ENCODE results near the gene CCNG1. TPM values are rescaled to one million over a fixed set of nuclear protein-coding genes. Genes with fewer than 3 reads are reported as not detected.
A peak's percentile ranks its signal among the peaks of the same experiment; 100 is the strongest.
"Not testable (repeated sequence)": the region's sequence is repeated elsewhere in the genome, so short reads cannot be mapped to it uniquely, and the experiment has no call there.

Gene CCNG1
- 100 to 1,000 TPM; 126 to 304 (median 264) TPM for polyA plus RNA-seq
- long read RNA-seq, donor 1, transcript CCNG1-202 (8 exons, 2,366 nt) = minor isoform, 16 of 418 reads
- long read RNA-seq, donor 1, transcript CCNG1-201 (7 exons, 2,458 nt) = major isoform, 121 of 418 reads
- long read RNA-seq, donor 1, partial matches to known transcripts = 256 of 418 reads
- long read RNA-seq, donor 1, other reads (novel, unspliced or antisense) = 19 of 418 reads
- long read RNA-seq, donor 2, transcript CCNG1-202 (8 exons, 2,366 nt) = minor isoform, 5 of 46 reads
- long read RNA-seq, donor 2, transcript CCNG1-201 (7 exons, 2,458 nt) = major isoform, 22 of 46 reads
- long read RNA-seq, donor 2, partial matches to known transcripts = 12 of 46 reads
- long read RNA-seq, donor 2, other reads (novel, unspliced or antisense) = 5 of 46 reads
- long read RNA-seq, donor 3, transcript CCNG1-202 (8 exons, 2,366 nt) = minor isoform, 5 of 108 reads
- long read RNA-seq, donor 3, transcript CCNG1-201 (7 exons, 2,458 nt) = major isoform, 26 of 108 reads
- long read RNA-seq, donor 3, partial matches to known transcripts = 71 of 108 reads
- long read RNA-seq, donor 3, other reads (novel, unspliced or antisense) = 0 of 108 reads
- long read RNA-seq, donor 4 = 0 reads
- long read RNA-seq, donor 5, transcript CCNG1-201 (7 exons, 2,458 nt) = major isoform, 10 of 30 reads
- long read RNA-seq, donor 5, partial matches to known transcripts = 18 of 30 reads
- long read RNA-seq, donor 5, other reads (novel, unspliced or antisense) = 0 of 30 reads
- long read RNA-seq, donor 6, transcript CCNG1-201 (7 exons, 2,458 nt) = major isoform, 49 of 142 reads
- long read RNA-seq, donor 6, transcript CCNG1-202 (8 exons, 2,366 nt) = minor isoform, 9 of 142 reads
- long read RNA-seq, donor 6, partial matches to known transcripts = 25 of 142 reads
- long read RNA-seq, donor 6, other reads (novel, unspliced or antisense) = 55 of 142 reads
- long read RNA-seq, donor 7, transcript CCNG1-201 (7 exons, 2,458 nt) = major isoform, 41 of 81 reads
- long read RNA-seq, donor 7, transcript CCNG1-202 (8 exons, 2,366 nt) = minor isoform, 7 of 81 reads
- long read RNA-seq, donor 7, partial matches to known transcripts = 31 of 81 reads
- long read RNA-seq, donor 7, other reads (novel, unspliced or antisense) = 0 of 81 reads
- long read RNA-seq, donor 8, partial matches to known transcripts = 0 of 5 reads
- long read RNA-seq, donor 8, other reads (novel, unspliced or antisense) = 0 of 5 reads
- long read RNA-seq, donor 9, transcript CCNG1-201 (7 exons, 2,458 nt) = major isoform, 11 of 21 reads
- long read RNA-seq, donor 9, partial matches to known transcripts = 8 of 21 reads
- long read RNA-seq, donor 9, other reads (novel, unspliced or antisense) = 0 of 21 reads
- long read RNA-seq, donor 10, transcript CCNG1-202 (8 exons, 2,366 nt) = minor isoform, 8 of 80 reads
- long read RNA-seq, donor 10, transcript CCNG1-201 (7 exons, 2,458 nt) = major isoform, 44 of 80 reads
- long read RNA-seq, donor 10, partial matches to known transcripts = 26 of 80 reads
- long read RNA-seq, donor 10, other reads (novel, unspliced or antisense) = 0 of 80 reads

- peaks cover 0 to 13% (median 0%) of the 10 kb centered on the region in 3 donors for H3K4me1 ChIP-seq (ENCODE audit: control insufficient read depth in 3 of 3, insufficient read depth in 2 of 3, low read depth in 1 of 3, low read length in 2 of 3)
- 0 to 1% (median 0%) methylated on average over 50 to 51 of the region's 51 CpGs for WGBS, 3 donors
These were observed at the start of gene CCNG1 for GRCh38 chr5:163437309-163438182. Gene CCNG1 (plus strand): TSS chr5:163437595. CDS start chr5:163439257, 1,662 bp downstream.

GRCh38 chr5:163395792-163396191, 41.6 kb upstream of the CCNG1 start:
- Histone ChIP-seq H3K4me1 (ENCODE audit: control insufficient read depth in 3 of 3, insufficient read depth in 2 of 3, low read depth in 1 of 3, low read length in 2 of 3) (peaks cover 0 to 5% (median 0%) of the 10 kb centered on the region in 3 donors), H3K36me3 (ENCODE audit: control insufficient read depth in 3 of 3, insufficient read depth in 2 of 3, low read depth in 1 of 3, low read length in 3 of 3) (no peaks in the 10 kb centered on the region), H3K27me3 (ENCODE audit: control insufficient read depth in 3 of 3, insufficient read depth in 3 of 3, low read length in 3 of 3) (no peaks in the 10 kb centered on the region), H3K4me3 (ENCODE audit: low read depth in 1 of 3, low read length in 3 of 3) (no peak overlapping the region), H3K27ac (ENCODE audit: low read depth in 1 of 3, low read length in 2 of 3) (no peak overlapping the region), H3K9me3 (ENCODE audit: control insufficient read depth in 2 of 2, insufficient read depth in 1 of 2, low read depth in 1 of 2, low read length in 1 of 2) (no peaks in the 10 kb centered on the region)
- DNase-seq = no peak
- FAIRE-seq = no peak
- 97 to 100% (median 97%) methylated on average over 2 of the region's 2 CpGs for whole genome bisulfite sequencing, 3 donors

More at GRCh38 chr5:163437309-163438182, at the start of gene CCNG1:
- Histone ChIP-seq H3K27ac (ENCODE audit: low read depth in 1 of 3, low read length in 2 of 3) (peak within 1 kb of the TSS; percentile 75 to 94 (median 91)), H3K36me3 (ENCODE audit: control insufficient read depth in 3 of 3, insufficient read depth in 2 of 3, low read depth in 1 of 3, low read length in 3 of 3) (peaks cover 0 to 6% (median 0%) of the 10 kb centered on the region in 3 donors), H3K27me3 (ENCODE audit: control insufficient read depth in 3 of 3, insufficient read depth in 3 of 3, low read length in 3 of 3) (no peaks in the 10 kb centered on the region), H3K4me3 (ENCODE audit: low read depth in 1 of 3, low read length in 3 of 3) (peak within 1 kb of the TSS; percentile 59 to 90 (median 61)), H3K9me3 (ENCODE audit: control insufficient read depth in 2 of 2, insufficient read depth in 1 of 2, low read depth in 1 of 2, low read length in 1 of 2) (no peaks in the 10 kb centered on the region)
- peak; percentile 97 to 98 for DNase-seq
- no peak for FAIRE-seq

- H3K27ac ChIP-seq (ENCODE audit: low read depth in 1 of 3, low read length in 2 of 3) = peak overlapping the region in 1 of 3 donors; percentile 46
- WGBS, 3 donors = 71 to 79% (median 74%) methylated on average over 9 of the region's 9 CpGs
- not testable (repeated sequence) for FAIRE-seq; H3K4me1 ChIP-seq (ENCODE audit: control insufficient read depth in 3 of 3, insufficient read depth in 2 of 3, low read depth in 1 of 3, low read length in 2 of 3); DNase-seq; H3K27me3 ChIP-seq (ENCODE audit: control insufficient read depth in 3 of 3, insufficient read depth in 3 of 3, low read length in 3 of 3); H3K36me3 ChIP-seq (ENCODE audit: control insufficient read depth in 3 of 3, insufficient read depth in 2 of 3, low read depth in 1 of 3, low read length in 3 of 3); H3K9me3 ChIP-seq (ENCODE audit: control insufficient read depth in 2 of 2, insufficient read depth in 1 of 2, low read depth in 1 of 2, low read length in 1 of 2); H3K4me3 ChIP-seq (ENCODE audit: low read depth in 1 of 3, low read length in 3 of 3)
These were observed 40.5 kb upstream of the CCNG1 start for GRCh38 chr5:163396818-163397340.

- Histone ChIP-seq H3K27ac (ENCODE audit: low read depth in 1 of 3, low read length in 2 of 3) (peak overlapping the region in 1 of 3 donors; percentile 46), H3K9me3 (ENCODE audit: control insufficient read depth in 2 of 2, insufficient read depth in 1 of 2, low read depth in 1 of 2, low read length in 1 of 2) (no peaks in the 10 kb centered on the region), H3K4me3 (ENCODE audit: low read depth in 1 of 3, low read length in 3 of 3) (no peak overlapping the region), H3K4me1 (ENCODE audit: control insufficient read depth in 3 of 3, insufficient read depth in 2 of 3, low read depth in 1 of 3, low read length in 2 of 3) (peaks cover 0 to 5% (median 0%) of the 10 kb centered on the region in 3 donors), H3K36me3 (ENCODE audit: control insufficient read depth in 3 of 3, insufficient read depth in 2 of 3, low read depth in 1 of 3, low read length in 3 of 3) (no peaks in the 10 kb centered on the region), H3K27me3 (ENCODE audit: control insufficient read depth in 3 of 3, insufficient read depth in 3 of 3, low read length in 3 of 3) (no peaks in the 10 kb centered on the region)
- peak; percentile 39 to 75 for DNase-seq
- FAIRE-seq = no peak
These were observed 40.0 kb upstream of the CCNG1 start for GRCh38 chr5:163397354-163397753.

- Histone ChIP-seq H3K9me3 (ENCODE audit: control insufficient read depth in 2 of 2, insufficient read depth in 1 of 2, low read depth in 1 of 2, low read length in 1 of 2) (no peaks in the 10 kb centered on the region), H3K27ac (ENCODE audit: low read depth in 1 of 3, low read length in 2 of 3) (no peak overlapping the region), H3K4me1 (ENCODE audit: control insufficient read depth in 3 of 3, insufficient read depth in 2 of 3, low read depth in 1 of 3, low read length in 2 of 3) (peaks cover 0 to 5% (median 0%) of the 10 kb centered on the region in 3 donors), H3K4me3 (ENCODE audit: low read depth in 1 of 3, low read length in 3 of 3) (no peak overlapping the region), H3K27me3 (ENCODE audit: control insufficient read depth in 3 of 3, insufficient read depth in 3 of 3, low read length in 3 of 3) (no peaks in the 10 kb centered on the region), H3K36me3 (ENCODE audit: control insufficient read depth in 3 of 3, insufficient read depth in 2 of 3, low read depth in 1 of 3, low read length in 3 of 3) (no peaks in the 10 kb centered on the region)
- FAIRE-seq (no peak), DNase-seq (no peak)
- 71 to 86% (median 75%) methylated on average over 4 of the region's 4 CpGs for WGBS, 3 donors
These were observed 37.5 kb upstream of the CCNG1 start for GRCh38 chr5:163399923-163400322.

GRCh38 chr5:163401271-163401670, 36.1 kb upstream of the CCNG1 start:
- FAIRE-seq (no peak), DNase-seq (no peak)
- H3K4me1 ChIP-seq (ENCODE audit: control insufficient read depth in 3 of 3, insufficient read depth in 2 of 3, low read depth in 1 of 3, low read length in 2 of 3) = peaks cover 0 to 5% (median 0%) of the 10 kb centered on the region in 3 donors
- H3K4me3 ChIP-seq (ENCODE audit: low read depth in 1 of 3, low read length in 3 of 3) = no peak overlapping the region
- H3K9me3 ChIP-seq (ENCODE audit: control insufficient read depth in 2 of 2, insufficient read depth in 1 of 2, low read depth in 1 of 2, low read length in 1 of 2) = no peaks in the 10 kb centered on the region
- no peaks in the 10 kb centered on the region for H3K36me3 ChIP-seq (ENCODE audit: control insufficient read depth in 3 of 3, insufficient read depth in 2 of 3, low read depth in 1 of 3, low read length in 3 of 3)
- no peaks in the 10 kb centered on the region for H3K27me3 ChIP-seq (ENCODE audit: control insufficient read depth in 3 of 3, insufficient read depth in 3 of 3, low read length in 3 of 3)
- H3K27ac ChIP-seq (ENCODE audit: low read depth in 1 of 3, low read length in 2 of 3) = no peak overlapping the region
- 76 to 94% (median 87%) methylated on average over 4 of the region's 4 CpGs for WGBS, 3 donors

GRCh38 chr5:163402007-163402406, 35.4 kb upstream of the CCNG1 start:
- Histone ChIP-seq H3K36me3 (ENCODE audit: control insufficient read depth in 3 of 3, insufficient read depth in 2 of 3, low read depth in 1 of 3, low read length in 3 of 3) (no peaks in the 10 kb centered on the region), H3K4me1 (ENCODE audit: control insufficient read depth in 3 of 3, insufficient read depth in 2 of 3, low read depth in 1 of 3, low read length in 2 of 3) (peaks cover 0 to 2% (median 0%) of the 10 kb centered on the region in 3 donors), H3K27ac (ENCODE audit: low read depth in 1 of 3, low read length in 2 of 3) (no peak overlapping the region), H3K9me3 (ENCODE audit: control insufficient read depth in 2 of 2, insufficient read depth in 1 of 2, low read depth in 1 of 2, low read length in 1 of 2) (no peaks in the 10 kb centered on the region), H3K4me3 (ENCODE audit: low read depth in 1 of 3, low read length in 3 of 3) (no peak overlapping the region), H3K27me3 (ENCODE audit: control insufficient read depth in 3 of 3, insufficient read depth in 3 of 3, low read length in 3 of 3) (no peaks in the 10 kb centered on the region)
- FAIRE-seq (no peak), DNase-seq (no peak)
- 76 to 82% (median 81%) methylated on average over 2 of the region's 2 CpGs for WGBS, 3 donors

All from small intestine (tissue), 16 donors.